ENCODE measurements around the gene RAPSN.

RAPSN gene

DNA sequence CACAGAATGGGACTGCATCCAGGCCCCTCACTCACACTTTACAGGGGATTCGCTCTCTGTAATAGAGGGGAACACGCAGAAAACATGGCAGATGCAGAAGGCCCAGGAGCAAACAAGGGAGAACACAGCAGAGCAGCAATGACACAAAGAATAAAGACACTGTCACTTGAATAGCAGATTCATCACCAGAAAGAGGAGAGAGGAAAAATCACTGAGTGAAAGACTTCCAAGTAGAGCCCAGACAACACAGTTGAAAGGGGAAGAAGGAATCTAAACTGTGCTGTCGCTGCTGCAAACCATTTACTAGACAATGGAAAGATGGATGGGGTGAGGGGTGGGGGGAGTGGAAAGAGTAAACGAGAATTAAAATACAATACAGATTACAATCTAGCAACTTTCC lies 28.8 kb upstream of the RAPSN start:
- TF ChIP-seq POLR2A (IDR thresholded peaks at IDR 0.05; ENCODE audit: low read length), result no peak
- TF ChIP-seq GATA1 (IDR thresholded peaks at IDR 0.05; ENCODE audit: low read depth, low read length), result no peak
- DNase-seq, result no peak

DNA sequence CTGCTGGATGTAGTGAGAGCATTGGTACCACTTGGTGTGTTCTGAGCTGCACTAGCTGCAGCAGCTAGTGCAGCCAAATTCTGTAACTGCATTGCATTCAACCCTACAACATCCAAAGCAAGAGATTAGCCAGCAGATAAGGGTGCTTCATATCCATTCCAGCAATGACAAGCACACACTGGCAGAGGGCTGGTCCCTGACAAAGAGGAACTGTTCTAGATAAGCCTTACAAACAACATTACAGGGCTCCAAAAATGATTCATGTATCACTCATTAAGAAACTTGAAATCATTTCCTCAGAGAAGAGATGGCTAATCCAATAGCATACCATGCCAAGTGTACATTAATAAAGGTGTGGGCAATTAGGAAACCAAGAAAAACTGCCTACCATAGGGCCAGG lies 28.4 kb upstream of the RAPSN start:
- DNase-seq, result peak; percentile 65 to 80
- TF ChIP-seq GATA1 (IDR thresholded peaks at IDR 0.05; ENCODE audit: low read depth, low read length), result no peak
- TF ChIP-seq POLR2A (IDR thresholded peaks at IDR 0.05; ENCODE audit: low read length), result no peak

DNA sequence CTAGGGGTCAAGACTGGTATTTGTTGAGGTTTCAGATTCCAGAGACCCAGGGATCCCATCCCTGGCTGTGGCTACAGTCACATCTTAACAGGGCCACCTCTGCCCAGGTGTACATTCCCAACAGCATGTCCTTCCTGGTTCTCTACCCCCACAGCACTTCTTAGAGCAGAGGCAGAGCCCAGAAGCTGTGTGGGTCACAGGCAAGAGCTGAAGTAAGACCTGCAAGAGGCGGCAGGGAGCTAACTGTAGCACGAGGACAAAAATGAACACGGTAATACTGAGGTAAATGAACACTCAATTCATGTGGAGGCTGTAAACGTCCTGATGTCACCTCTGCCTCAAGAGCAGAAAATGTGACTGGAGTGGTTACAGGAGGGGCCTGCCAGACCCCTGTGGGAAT lies 21.7 kb upstream of the RAPSN start:
- DNase-seq, result no peak
- TF ChIP-seq GATA1 (IDR thresholded peaks at IDR 0.05; ENCODE audit: low read depth, low read length) (no peak), POLR2A (IDR thresholded peaks at IDR 0.05; ENCODE audit: low read length) (no peak)

DNA sequence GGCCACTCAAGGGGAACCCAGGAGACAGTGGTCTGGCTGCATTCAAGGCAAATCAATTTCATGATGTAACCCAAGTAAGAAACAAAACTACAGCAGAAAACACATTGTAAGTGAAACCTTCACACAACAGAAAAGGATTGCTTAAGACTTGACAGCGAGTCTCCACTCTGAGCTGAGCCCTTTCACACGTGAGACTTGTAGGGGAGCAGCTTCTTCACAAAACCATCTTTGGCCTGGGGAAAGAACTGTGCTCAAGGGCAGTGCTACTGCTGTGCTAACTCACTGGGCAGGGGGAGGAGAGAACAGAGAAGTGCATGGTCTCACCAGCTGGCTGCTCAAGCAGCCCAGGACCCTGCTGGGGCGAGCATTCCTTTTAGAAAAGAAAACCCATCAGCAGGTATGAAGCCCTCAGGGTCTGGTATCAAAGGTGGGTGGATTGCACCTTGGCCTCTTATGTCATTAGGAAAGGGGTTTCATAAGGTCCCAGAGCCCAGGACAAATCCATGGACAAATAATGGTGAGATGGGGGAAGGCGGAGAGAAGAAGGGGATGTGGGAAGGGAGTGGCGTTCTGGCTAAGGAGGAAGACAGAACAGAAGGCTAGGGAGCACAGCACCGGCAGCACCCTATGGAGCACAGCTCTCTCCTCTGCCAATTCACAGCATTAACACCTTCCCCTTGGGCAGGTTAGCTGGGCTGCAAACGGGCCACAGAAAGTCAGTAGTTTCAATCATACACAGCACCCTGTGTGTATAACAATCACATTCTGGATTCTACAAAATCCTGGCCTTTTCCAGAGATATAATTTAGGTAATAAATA lies 20.6 kb upstream of the RAPSN start:
- TF ChIP-seq GATA1 (IDR thresholded peaks at IDR 0.05; ENCODE audit: low read depth, low read length) (no peak), POLR2A (IDR thresholded peaks at IDR 0.05; ENCODE audit: low read length) (no peak)

DNA sequence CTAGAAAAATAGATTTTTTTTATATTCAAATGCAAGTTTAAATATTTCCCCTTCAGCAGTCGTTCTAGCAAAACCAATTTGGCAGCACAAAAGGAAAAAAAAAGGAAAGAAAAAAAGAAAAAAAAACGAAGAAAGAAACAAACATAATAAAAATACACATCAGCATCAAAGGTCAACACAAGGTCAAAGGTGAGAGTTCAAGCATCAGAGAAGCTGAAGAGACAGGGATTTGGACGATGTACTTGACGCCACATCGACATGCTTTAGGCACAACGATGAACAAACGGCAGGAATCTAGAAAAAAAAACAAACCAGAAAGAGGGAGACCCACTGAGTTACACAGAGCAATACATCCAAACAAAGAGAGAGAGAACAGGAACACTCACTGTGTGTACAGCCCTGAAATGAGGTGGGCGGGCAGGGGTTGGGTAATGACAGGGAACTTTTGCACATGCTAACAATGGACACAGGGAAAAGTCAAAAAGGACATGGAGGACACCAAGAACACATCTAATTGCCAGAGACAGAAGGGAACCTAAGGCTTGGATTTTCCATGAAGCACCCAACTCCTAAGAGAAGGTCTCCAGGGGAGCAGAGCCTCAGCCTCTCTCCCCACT lies 19.8 kb upstream of the RAPSN start:
- DNase-seq, result no peak
- no peak for TF ChIP-seq GATA1 (IDR thresholded peaks at IDR 0.05; ENCODE audit: low read depth, low read length)
- TF ChIP-seq POLR2A (IDR thresholded peaks at IDR 0.05; ENCODE audit: low read length), result no peak

More for the DNA sequence above, 20.6 kb upstream of the RAPSN start:
- no peak for DNase-seq

DNA sequence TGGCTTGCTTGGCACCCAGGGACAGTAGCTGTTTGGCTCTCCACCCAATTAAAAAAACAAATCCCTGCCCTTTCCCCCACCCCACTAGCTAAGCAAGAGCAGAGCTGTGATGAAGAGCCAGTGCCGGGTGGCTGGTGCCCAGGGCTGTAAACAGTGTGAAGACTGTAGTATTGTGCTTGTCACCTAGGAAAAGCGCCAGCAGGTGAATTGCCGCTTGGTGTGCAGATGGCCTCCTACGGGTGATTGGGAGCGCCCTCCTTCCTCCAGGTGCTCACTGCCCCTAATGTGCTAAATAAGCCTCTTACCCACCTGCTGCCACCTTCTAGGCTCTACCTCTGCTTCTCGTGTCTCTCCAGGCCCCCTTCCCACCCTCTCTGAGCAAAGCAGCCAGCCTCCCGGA lies 18.4 kb upstream of the RAPSN start:
- TF ChIP-seq GATA1 (IDR thresholded peaks at IDR 0.05; ENCODE audit: low read depth, low read length) (no peak), POLR2A (IDR thresholded peaks at IDR 0.05; ENCODE audit: low read length) (no peak)
- DNase-seq, result no peak

DNA sequence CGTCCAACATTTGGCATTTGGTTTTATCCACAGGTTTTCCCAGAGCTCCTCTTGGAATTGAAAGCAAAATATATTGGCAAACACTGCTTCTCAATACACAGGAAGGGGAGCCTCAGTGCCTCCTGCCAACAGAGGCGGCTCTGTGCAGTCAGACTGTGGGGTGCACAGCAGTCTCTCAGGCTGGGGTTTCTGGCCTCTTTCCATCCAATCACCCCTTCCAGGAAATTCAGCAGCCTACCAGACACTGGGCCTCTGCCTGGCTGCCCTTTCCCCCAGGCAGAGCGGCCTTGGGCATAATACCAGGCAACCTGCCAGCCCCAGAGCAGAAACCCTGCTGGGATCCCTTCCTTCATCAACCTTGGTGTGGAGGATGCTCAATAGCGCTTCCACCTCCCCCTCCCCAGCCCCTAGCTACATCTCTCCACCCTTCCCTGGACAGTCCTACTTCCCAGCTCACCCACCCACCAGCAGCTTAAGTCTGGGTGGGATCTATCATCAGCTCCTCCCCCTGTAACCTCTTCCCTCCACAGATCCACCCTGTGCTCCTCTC lies 17.8 kb upstream of the RAPSN start:
- no peak for TF ChIP-seq POLR2A (IDR thresholded peaks at IDR 0.05; ENCODE audit: low read length)
- TF ChIP-seq GATA1 (IDR thresholded peaks at IDR 0.05; ENCODE audit: low read depth, low read length), result no peak
- DNase-seq, result no peak

DNA sequence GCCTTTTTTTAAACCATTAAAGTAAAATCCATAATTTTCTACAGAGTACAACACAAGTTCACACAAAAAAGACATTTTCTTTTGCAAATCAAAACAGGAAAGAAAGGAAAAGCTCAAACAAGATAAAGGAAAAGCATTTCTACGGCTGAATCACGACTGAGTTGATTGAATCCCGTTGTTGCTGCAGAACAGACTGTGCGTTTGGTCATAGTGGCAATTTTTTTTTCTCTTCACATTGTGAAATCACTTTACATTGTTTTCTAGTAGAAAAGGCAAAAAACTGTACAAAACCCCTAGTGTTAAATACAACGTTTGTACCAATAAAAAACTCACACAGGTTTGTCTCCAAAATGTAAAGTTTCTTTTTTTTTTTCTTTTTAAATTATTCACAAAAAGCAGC lies 17.3 kb upstream of the RAPSN start:
- TF ChIP-seq GATA1 (IDR thresholded peaks at IDR 0.05; ENCODE audit: low read depth, low read length) (no peak), POLR2A (IDR thresholded peaks at IDR 0.05; ENCODE audit: low read length) (no peak)
- DNase-seq, result no peak

DNA sequence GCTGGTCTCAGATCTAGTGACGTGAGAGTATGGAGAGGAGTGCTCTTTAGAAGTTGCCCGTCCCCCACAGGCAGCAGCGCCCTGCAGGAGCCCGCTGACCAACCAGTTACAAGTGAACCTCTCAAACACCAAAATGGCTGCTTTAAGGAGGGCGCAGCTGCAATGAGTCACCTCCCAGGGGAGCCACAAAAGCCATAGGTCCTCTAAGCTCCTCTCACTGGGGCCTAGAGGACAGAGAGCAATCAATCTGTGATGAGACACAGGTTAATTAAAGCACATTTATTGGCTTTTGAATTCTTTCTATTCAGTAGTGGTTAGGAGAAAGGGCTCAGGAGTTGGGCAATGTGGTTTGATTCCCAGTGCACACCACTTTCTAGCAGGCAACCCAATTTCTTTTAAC lies 15.5 kb upstream of the RAPSN start:
- no peak for TF ChIP-seq POLR2A (IDR thresholded peaks at IDR 0.05; ENCODE audit: low read length)
- no peak for TF ChIP-seq GATA1 (IDR thresholded peaks at IDR 0.05; ENCODE audit: low read depth, low read length)
- DNase-seq, result no peak

DNA sequence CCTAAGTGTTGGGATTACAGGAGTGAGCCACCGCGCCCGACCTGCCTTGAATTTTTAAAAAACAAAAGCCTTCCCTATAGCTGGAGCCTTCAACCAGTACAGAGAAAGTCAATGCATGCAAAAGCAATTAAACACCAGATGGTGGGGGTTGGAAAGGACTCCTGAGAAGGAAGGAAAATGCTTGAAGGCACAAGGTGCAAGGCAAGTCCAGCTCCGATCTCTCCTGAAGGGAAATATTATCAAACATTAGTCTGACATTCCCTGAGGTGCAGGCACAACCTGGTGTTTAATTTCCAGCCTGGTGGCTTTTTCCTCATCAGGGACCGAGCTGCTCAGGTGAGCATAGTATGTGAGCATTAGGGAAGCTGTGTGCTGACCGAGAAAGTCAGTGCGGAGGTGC lies 12.9 kb upstream of the RAPSN start:
- no peak for DNase-seq

DNA sequence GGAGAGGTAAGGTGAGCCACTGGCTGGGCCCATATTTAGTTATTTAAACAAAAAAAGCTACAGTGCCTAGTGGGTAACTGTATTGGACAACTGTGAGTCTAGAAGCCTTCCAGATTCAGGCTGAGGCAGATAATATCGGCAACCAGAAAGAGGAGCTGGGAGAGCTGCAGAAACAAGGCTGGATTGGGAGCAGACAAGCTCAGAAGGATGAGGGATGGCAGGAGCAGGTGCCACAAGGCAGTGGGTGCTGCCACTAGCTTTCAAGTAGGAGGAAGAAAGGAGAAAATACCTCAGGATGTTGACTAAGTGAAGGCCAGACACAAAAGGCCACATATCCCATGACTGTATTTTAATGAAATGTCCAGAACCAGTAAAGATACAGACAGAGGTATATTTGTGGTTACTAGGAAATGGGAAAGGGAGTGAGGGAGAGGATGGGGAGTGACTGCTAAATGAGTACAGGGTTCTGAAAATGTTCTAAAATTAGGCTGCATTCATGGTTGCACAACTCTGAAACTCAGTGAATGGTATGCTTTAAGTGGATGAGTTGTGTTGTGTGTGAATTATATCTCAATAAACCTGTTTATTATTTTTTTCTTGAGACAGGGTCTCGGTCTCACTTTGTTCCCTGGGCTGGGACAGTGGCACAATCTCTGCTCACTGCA lies 11.8 kb upstream of the RAPSN start:
- no peak for TF ChIP-seq GATA1 (IDR thresholded peaks at IDR 0.05; ENCODE audit: low read depth, low read length)
- no peak for TF ChIP-seq POLR2A (IDR thresholded peaks at IDR 0.05; ENCODE audit: low read length)

More for the DNA sequence above, 12.9 kb upstream of the RAPSN start:
- no peak for TF ChIP-seq POLR2A (IDR thresholded peaks at IDR 0.05; ENCODE audit: low read length)

DNA sequence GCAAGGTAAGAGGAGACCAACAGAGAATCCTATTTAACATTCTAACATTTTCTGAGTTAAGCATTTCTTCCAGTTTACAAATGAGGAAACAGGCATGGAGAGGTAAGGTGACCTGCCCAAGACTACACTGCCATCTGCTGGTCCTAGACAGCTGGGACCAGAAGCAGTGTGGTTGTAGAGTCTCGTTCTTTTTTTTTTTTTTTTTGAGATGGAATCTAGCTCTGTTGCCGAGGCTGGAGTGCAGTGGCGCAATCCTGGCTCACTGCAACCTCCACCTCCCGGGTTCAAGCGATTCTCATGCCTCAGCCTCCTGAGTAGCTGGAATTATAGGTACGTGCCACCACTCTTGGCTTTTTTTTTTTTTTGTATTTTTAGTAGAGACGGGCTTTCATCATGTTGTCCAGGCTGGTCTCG lies 5.3 kb upstream of the RAPSN start:
- DNase-seq, result peak; percentile 84 to 89

More for the DNA sequence above, 11.8 kb upstream of the RAPSN start:
- no peak for DNase-seq

DNA sequence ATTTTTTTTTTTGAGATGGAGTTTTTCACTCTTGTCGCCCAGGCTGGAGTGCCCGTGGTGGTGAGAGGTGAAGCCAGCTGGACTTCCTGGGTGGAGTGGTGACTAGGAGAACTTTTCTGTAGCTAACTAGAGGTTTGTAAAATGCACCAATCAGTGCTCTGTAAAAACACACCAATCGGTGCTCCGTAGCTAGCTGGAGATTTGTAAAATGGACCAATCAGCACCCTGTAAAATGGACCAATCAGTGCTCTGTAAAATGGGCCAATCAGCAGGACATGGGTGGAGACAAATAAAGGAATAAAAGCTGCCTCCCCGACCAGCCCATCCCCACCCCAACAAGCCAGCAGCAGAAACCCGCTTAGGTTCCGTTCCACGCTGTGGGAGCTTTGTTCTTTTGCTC lies 4.4 kb upstream of the RAPSN start:
- DNase-seq, result peak; percentile 24 to 40
- TF ChIP-seq GATA1 (IDR thresholded peaks at IDR 0.05; ENCODE audit: low read depth, low read length) (no peak), POLR2A (IDR thresholded peaks at IDR 0.05; ENCODE audit: low read length) (no peak)

DNA sequence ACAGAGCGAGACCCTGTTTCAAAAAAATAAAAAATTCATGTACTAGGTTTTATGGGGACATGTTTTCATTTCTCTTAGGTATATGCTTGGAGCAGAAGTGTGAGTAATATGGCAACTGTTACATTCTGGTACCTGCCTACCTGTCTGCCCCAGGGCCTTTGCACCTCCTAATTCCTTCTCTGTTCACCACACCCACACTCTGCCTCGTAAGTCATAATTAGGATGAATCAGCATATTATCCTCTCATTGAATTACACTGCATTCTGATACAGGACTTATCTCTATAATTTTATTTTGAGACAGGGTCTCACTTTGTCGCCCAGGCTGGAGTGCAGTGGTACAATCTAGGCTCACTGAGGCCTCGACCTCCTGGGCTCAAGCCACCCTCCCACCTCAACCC lies 3.1 kb upstream of the RAPSN start:
- no peak for TF ChIP-seq POLR2A (IDR thresholded peaks at IDR 0.05; ENCODE audit: low read length)
- TF ChIP-seq GATA1 (IDR thresholded peaks at IDR 0.05; ENCODE audit: low read depth, low read length), result no peak
- no peak for DNase-seq
